SK-N-SH treated with all-trans-retinoic acid at 6 μM for 48 hours (cell line): ENCODE measurements around the gene RALA.

Source experiments
- BACH2 ChIP-seq: fragments of 250-450 bp; sonication (Bioruptor Pico); IDR thresholded peaks from 2 replicates; pipeline ENCODE4 v1.9.0; 2021; ENCODE audit warnings: mild to moderate bottlenecking, borderline replicate concordance
- GLIS3 ChIP-seq: fragments of 250-450 bp; sonication (Bioruptor Pico); IDR thresholded peaks from 2 replicates; pipeline ENCODE4 v1.5.0; 2020; ENCODE audit warnings: mild to moderate bottlenecking, moderate library complexity
- POU6F1 ChIP-seq: fragments of 250-450 bp; sonication (Bioruptor Pico); IDR thresholded peaks from 2 replicates; pipeline ENCODE4 v1.8.0; 2021; ENCODE audit warnings: low read depth, mild to moderate bottlenecking, moderate library complexity, borderline replicate concordance
- ZNF565 ChIP-seq: fragments of 450-650 bp; formaldehyde crosslinking; conservative IDR thresholded peaks from 2 replicates; pipeline ENCODE4 v1.5.0; 2020; ENCODE audit warnings: low read depth, mild to moderate bottlenecking, moderate library complexity
- ZNF70 ChIP-seq: fragments of 450-650 bp; formaldehyde crosslinking; IDR thresholded peaks from 2 replicates; pipeline ENCODE4 v1.5.0; 2020; ENCODE audit warnings: mild to moderate bottlenecking, moderate library complexity
- TF ChIP-seq, protein P1 (sequence below): fragments of 250-450 bp; sonication (Bioruptor Pico); IDR thresholded peaks from 2 replicates; pipeline ENCODE4 v1.5.1; 2020; ENCODE audit warnings: low read depth, mild to moderate bottlenecking, moderate library complexity

DNA sequence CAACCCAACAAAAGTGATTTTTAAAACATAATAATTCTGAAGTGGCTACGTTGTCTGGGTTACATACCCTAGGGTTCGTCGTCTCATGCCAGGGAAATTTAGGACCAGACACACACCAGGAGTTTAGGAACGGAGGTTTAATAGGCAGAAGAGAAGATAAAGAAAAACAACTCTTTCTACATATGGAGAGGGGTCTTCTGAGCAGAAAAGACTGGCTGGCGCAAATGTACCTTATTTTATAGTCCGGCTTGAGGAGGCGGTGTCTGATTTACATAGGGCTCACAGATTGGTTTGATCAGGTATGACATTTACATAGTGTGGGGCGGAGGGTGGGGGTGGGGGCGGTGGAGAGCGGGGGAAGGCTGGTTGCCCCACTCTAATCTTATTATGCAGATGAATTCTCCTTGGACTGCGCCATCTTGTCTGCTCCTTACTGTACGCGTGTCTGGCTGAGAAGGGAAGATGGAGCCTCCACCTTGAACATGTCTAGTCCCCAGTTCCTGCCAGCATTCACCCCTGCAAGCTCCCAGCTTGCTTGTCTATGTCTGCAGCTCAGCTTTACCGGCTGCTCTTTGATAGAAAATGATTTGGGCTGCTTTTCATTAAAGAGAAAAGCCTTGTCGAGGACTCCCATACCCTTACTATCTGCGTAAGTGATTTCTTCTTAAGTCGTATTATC lies 98.7 kb downstream of the RALA start:
- TF ChIP-seq BACH2 (no peak), GLIS3 (CRISPR knock-in tag) (no peak), POU6F1 (CRISPR knock-in tag) (no peak), ZNF565 (CRISPR knock-in tag) (no peak), ZNF70 (CRISPR knock-in tag) (no peak)
- TF ChIP-seq, protein P1, sequence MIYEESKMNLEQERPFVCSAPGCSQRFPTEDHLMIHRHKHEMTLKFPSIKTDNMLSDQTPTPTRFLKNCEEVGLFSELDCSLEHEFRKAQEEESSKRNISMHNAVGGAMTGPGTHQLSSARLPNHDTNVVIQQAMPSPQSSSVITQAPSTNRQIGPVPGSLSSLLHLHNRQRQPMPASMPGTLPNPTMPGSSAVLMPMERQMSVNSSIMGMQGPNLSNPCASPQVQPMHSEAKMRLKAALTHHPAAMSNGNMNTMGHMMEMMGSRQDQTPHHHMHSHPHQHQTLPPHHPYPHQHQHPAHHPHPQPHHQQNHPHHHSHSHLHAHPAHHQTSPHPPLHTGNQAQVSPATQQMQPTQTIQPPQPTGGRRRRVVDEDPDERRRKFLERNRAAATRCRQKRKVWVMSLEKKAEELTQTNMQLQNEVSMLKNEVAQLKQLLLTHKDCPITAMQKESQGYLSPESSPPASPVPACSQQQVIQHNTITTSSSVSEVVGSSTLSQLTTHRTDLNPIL = no peak
